ENCODE data around the gene CREBBP. TPM values are rescaled to one million over a fixed set of nuclear protein-coding genes. Genes with fewer than 3 reads are reported as not detected.

Gene CREBBP
- polyA plus RNA-seq, 2 of the 4 experiments (the other 2 are of a cell fraction): 8.0 to 13.4 TPM

- ChIA-PET POLR2A (no interaction called here), CTCF (interaction anchor here (0.6 to 2.7 kb wide), 11 partner anchors 9 to 375 kb away, joined by 3 to 17 read pairs (median 4); no protein-coding TSS in a partner anchor)
- no peak for FAIRE-seq
- H3K4me3 ChIP-seq: peak overlapping the region; percentile 94
- H3K4me2 ChIP-seq: peak overlapping the region; percentile 88
- WGBS (ENCODE audit: missing lambda C conversion rate): 10% methylated on average over 24 of the region's 50 CpGs
- peak overlapping the region; percentile 94 to 97 for H3K27ac ChIP-seq
- peak; percentile 27 to 51; a peak in 4 of 6 replicates for ATAC-seq
- no peaks in the 10 kb centered on the region for H3K9me3 ChIP-seq
- no peak for DNase-seq (ENCODE audit: low read depth in 1 of 2, low spot score in 1 of 2)
- TF ChIP-seq KDM5A (IDR thresholded peaks at IDR 0.05) (no peak), RCOR1 (IDR thresholded peaks at IDR 0.05; ENCODE audit: low read depth, low read length) (no peak), EHF (CRISPR knock-in tag; IDR thresholded peaks at IDR 0.05) (no peak), HDAC2 (IDR thresholded peaks at IDR 0.05) (no peak), ZNF302 (CRISPR knock-in tag; IDR thresholded peaks at IDR 0.05) (no peak), PBX3 (IDR thresholded peaks at IDR 0.05) (no peak), GATA3 (IDR thresholded peaks at IDR 0.05; ENCODE audit: borderline replicate concordance) (no peak), PHF8 (IDR thresholded peaks at IDR 0.05; ENCODE audit: borderline replicate concordance, low read depth) (no peak), ZC3H11A (IDR thresholded peaks at IDR 0.05) (no peak)
- TF ChIP-seq, protein P1, sequence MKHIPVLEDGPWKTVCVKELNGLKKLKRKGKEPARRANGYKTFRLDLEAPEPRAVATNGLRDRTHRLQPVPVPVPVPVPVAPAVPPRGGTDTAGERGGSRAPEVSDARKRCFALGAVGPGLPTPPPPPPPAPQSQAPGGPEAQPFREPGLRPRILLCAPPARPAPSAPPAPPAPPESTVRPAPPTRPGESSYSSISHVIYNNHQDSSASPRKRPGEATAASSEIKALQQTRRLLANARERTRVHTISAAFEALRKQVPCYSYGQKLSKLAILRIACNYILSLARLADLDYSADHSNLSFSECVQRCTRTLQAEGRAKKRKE (CRISPR knock-in tag; IDR thresholded peaks at IDR 0.05; ENCODE audit: low read depth): no peak
- H3K4me1 ChIP-seq: peaks cover 23% of the 10 kb centered on the region; the same call in 2 of the 3 replicates
Measured at GRCh38 chr16:3879258-3879886, 1.1 kb downstream of the CREBBP start.

- peak overlapping the region; percentile 88 for H3K4me2 ChIP-seq
- FAIRE-seq: no peak
- TF ChIP-seq JUN (IDR thresholded peaks at IDR 0.05) (no peak), PHF8 (IDR thresholded peaks at IDR 0.05; ENCODE audit: borderline replicate concordance, low read depth) (no peak), E2F6 (IDR thresholded peaks at IDR 0.05; ENCODE audit: borderline replicate concordance, low read depth) (no peak), TP53 (CRISPR knock-in tag; IDR thresholded peaks at IDR 0.05) (no peak), ZNF302 (CRISPR knock-in tag; IDR thresholded peaks at IDR 0.05) (no peak), MAZ (IDR thresholded peaks at IDR 0.05; ENCODE audit: borderline replicate concordance, low read depth, low read length) (no peak), CEBPB (IDR thresholded peaks at IDR 0.05) (no peak), SMC3 (IDR thresholded peaks at IDR 0.05) (no peak), BHLHE40 (IDR thresholded peaks at IDR 0.05; ENCODE audit: low read depth, low read length) (no peak), ELK1 (IDR thresholded peaks at IDR 0.05; ENCODE audit: low read depth, low read length) (no peak), HMGXB4 (CRISPR knock-in tag; IDR thresholded peaks at IDR 0.05; ENCODE audit: borderline replicate concordance) (no peak), CBX2 (IDR thresholded peaks at IDR 0.05; ENCODE audit: borderline replicate concordance, low read depth) (no peak), NFE2L2 (conservative IDR thresholded peaks at IDR 0.05; ENCODE audit: low read length) (no peak), TFCP2L1 (CRISPR knock-in tag; IDR thresholded peaks at IDR 0.05) (no peak), KDM5A (IDR thresholded peaks at IDR 0.05) (no peak), RARB (CRISPR knock-in tag; IDR thresholded peaks at IDR 0.05) (no peak), HOXB13 (CRISPR knock-in tag; IDR thresholded peaks at IDR 0.05; ENCODE audit: low read depth) (no peak)
- no peak for DNase-seq (ENCODE audit: low read depth in 1 of 2, low spot score in 1 of 2)
- ChIA-PET POLR2A (no interaction called here), CTCF (interaction anchor here (0.6 to 2.7 kb wide), 9 partner anchors 12 to 375 kb away, joined by 3 to 17 read pairs (median 3); no protein-coding TSS in a partner anchor)
- WGBS (ENCODE audit: missing lambda C conversion rate): 86% methylated on average over 8 of the region's 8 CpGs
- no peak overlapping the region for H3K27ac ChIP-seq
- H3K4me1 ChIP-seq: peaks cover 26% of the 10 kb centered on the region; the same call in 2 of the 3 replicates
- peak overlapping the region; percentile 94 for H3K4me3 ChIP-seq
- no peak for ATAC-seq
- H3K9me3 ChIP-seq: no peaks in the 10 kb centered on the region
Measured at GRCh38 chr16:3878610-3879009, 1.9 kb downstream of the CREBBP start.

Data from A549 (cell line).